ENCODE results near the gene IER3.

DNA sequence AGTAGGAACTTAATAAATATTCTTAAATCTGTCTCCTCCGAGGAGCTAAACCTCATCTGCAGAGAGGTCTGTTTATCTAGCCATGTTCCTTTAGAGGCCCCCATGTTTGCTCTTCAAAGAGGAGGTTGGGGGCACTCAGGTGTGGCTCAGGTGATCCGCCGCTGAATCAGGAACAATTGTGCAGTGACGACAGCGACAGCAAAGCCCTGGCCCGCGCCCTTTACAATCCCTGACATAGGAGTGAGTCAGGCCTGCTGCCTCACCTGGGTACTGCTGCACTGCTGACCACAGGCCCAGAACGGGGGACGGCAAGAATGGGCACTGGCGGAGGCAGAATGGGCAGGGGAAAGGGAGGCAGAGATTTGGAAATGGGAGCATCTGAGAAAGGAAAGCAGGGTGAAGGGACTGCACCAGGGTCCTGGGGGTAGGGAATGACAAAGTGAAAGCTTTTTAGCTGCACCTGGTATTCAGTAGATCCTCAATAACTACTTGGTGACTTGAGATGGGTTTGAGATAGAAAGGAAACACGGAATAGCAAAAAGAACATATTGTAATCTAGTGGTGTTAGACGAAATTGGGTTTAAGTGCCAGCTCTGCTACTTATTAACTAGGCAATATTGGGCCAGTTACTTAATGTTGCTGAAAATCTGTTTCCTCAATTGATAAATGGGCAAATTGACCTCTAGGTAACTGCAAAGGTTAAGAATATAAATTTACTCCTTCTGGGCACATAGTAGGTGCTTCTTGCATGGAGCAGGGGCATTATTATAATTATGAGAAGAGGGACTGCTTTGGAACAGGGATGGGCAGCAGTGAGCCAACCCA lies 5.4 kb upstream of the IER3 start:
- TF ChIP-seq, protein P1, sequence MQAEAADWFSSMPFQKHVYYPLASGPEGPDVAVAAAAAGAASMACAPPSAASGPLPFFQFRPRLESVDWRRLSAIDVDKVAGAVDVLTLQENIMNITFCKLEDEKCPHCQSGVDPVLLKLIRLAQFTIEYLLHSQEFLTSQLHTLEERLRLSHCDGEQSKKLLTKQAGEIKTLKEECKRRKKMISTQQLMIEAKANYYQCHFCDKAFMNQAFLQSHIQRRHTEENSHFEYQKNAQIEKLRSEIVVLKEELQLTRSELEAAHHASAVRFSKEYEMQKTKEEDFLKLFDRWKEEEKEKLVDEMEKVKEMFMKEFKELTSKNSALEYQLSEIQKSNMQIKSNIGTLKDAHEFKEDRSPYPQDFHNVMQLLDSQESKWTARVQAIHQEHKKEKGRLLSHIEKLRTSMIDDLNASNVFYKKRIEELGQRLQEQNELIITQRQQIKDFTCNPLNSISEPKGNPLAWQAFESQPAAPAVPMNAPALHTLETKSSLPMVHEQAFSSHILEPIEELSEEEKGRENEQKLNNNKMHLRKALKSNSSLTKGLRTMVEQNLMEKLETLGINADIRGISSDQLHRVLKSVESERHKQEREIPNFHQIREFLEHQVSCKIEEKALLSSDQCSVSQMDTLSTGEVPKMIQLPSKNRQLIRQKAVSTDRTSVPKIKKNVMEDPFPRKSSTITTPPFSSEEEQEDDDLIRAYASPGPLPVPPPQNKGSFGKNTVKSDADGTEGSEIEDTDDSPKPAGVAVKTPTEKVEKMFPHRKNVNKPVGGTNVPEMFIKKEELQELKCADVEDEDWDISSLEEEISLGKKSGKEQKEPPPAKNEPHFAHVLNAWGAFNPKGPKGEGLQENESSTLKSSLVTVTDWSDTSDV (CRISPR knock-in tag; IDR thresholded peaks at IDR 0.05) = no peak
- TF ChIP-seq NAIF1 (CRISPR knock-in tag; IDR thresholded peaks at IDR 0.05; ENCODE audit: borderline replicate concordance) = no peak
- TF ChIP-seq RXRA (CRISPR knock-in tag; IDR thresholded peaks at IDR 0.05) = peak; percentile 40; the same call in 1 of the 2 replicates
- TF ChIP-seq, protein P2, sequence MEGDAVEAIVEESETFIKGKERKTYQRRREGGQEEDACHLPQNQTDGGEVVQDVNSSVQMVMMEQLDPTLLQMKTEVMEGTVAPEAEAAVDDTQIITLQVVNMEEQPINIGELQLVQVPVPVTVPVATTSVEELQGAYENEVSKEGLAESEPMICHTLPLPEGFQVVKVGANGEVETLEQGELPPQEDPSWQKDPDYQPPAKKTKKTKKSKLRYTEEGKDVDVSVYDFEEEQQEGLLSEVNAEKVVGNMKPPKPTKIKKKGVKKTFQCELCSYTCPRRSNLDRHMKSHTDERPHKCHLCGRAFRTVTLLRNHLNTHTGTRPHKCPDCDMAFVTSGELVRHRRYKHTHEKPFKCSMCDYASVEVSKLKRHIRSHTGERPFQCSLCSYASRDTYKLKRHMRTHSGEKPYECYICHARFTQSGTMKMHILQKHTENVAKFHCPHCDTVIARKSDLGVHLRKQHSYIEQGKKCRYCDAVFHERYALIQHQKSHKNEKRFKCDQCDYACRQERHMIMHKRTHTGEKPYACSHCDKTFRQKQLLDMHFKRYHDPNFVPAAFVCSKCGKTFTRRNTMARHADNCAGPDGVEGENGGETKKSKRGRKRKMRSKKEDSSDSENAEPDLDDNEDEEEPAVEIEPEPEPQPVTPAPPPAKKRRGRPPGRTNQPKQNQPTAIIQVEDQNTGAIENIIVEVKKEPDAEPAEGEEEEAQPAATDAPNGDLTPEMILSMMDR (CRISPR knock-in tag; IDR thresholded peaks at IDR 0.05) = no peak
- TF ChIP-seq TSC22D2 (CRISPR knock-in tag; IDR thresholded peaks at IDR 0.05; ENCODE audit: borderline replicate concordance) = no peak
- TF ChIP-seq, protein P3, sequence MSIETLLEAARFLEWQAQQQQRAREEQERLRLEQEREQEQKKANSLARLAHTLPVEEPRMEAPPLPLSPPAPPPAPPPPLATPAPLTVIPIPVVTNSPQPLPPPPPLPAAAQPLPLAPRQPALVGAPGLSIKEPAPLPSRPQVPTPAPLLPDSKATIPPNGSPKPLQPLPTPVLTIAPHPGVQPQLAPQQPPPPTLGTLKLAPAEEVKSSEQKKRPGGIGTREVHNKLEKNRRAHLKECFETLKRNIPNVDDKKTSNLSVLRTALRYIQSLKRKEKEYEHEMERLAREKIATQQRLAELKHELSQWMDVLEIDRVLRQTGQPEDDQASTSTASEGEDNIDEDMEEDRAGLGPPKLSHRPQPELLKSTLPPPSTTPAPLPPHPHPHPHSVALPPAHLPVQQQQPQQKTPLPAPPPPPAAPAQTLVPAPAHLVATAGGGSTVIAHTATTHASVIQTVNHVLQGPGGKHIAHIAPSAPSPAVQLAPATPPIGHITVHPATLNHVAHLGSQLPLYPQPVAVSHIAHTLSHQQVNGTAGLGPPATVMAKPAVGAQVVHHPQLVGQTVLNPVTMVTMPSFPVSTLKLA (IDR thresholded peaks at IDR 0.05) = no peak
